Stimulated activated naive CD8-positive, alpha-beta T cell treated with anti-CD3 and anti-CD28 coated beads, Interleukin-15, Interleukin-2, amounts not matched to agents 100 ng/mL and 50 ng/mL, for 24 hours (primary cell): ENCODE measurements around the gene NHLRC3.
A peak's percentile ranks its signal among the peaks of the same experiment; 100 is the strongest.
"Not testable (repeated sequence)": the region's sequence is repeated elsewhere in the genome, so short reads cannot be mapped to it uniquely, and the experiment has no call there.

Experiments
- H3K27ac Mint-ChIP-seq: one replicate; pipeline ENCODE4 v1.8.0; 2021; ENCODE audit warnings: mild to moderate bottlenecking, mixed read lengths
- H3K27me3 Mint-ChIP-seq: one replicate; pipeline ENCODE4 v1.8.0; 2021; ENCODE audit warnings: mixed read lengths
- H3K36me3 Mint-ChIP-seq: one replicate; pipeline ENCODE4 v1.8.0; 2021; ENCODE audit warnings: low read depth, mixed read lengths
- H3K4me1 Mint-ChIP-seq: one replicate; pipeline ENCODE4 v1.8.0; 2021; ENCODE audit warnings: low read depth, mixed read lengths
- H3K4me3 Mint-ChIP-seq: one replicate; pipeline ENCODE4 v1.8.0; 2021; ENCODE audit warnings: mild to moderate bottlenecking, mixed read lengths
- H3K9me3 Mint-ChIP-seq: one replicate; pipeline ENCODE4 v1.8.0; 2021; ENCODE audit warnings: mixed read lengths

Gene NHLRC3, protein sequence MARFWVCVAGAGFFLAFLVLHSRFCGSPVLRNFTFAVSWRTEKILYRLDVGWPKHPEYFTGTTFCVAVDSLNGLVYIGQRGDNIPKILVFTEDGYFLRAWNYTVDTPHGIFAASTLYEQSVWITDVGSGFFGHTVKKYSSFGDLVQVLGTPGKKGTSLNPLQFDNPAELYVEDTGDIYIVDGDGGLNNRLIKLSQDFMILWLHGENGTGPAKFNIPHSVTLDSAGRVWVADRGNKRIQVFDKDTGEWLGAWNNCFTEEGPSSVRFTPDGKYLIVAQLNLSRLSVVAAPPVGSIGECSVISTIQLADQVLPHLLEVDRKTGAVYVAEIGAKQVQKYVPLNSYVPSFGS

DNA sequence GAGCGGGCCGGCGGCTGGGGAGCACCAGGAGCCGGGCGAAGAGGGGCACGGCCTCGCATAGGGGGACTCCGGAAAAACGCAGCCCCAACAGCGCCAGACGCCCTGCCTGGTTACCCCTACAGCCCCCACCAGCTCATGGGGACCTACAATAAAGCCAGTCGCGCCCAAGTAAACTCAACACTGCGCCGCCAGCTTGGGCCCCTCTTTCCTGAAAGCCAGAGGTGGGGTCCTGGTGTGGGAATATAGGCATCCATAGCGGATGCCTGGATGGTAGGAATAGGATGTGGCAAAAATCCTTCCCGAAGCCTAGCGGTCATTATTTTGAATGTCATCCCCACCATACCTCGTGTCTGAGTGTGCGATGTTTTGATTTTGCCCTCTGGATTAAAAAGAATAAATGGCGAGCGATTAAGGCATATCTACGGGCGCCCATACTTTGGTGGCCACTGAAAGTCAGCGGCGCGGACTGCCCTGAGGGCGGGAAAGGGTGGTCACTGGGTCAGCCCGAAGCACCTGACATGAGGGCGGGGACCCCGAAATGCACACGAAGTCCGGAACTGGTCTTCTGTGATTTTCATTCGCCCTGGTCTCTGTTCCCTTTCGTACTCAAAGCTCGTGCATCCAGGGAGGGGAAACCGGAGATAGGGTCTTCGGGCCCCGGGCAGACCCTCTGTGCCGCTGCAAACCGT lies at the start of gene NHLRC3, which contains the start of gene PROSER1:
Gene NHLRC3 (plus strand): TSS at position 577 of the 689 bp plus-strand sequence. CDS start 184 bp downstream, outside the sequence.
Gene PROSER1 (minus strand): TSS at position 210 of the 689 bp plus-strand sequence. CDS start 847 bp downstream, outside the sequence.
- peaks cover 33% of the 10 kb centered on the region for H3K36me3 Mint-ChIP-seq
- H3K4me1 Mint-ChIP-seq = peaks cover 65% of the 10 kb centered on the region
- no peaks in the 10 kb centered on the region for H3K9me3 Mint-ChIP-seq
- H3K27me3 Mint-ChIP-seq = no peaks in the 10 kb centered on the region
- H3K27ac Mint-ChIP-seq = peak within 1 kb of the TSS; percentile 99
- H3K4me3 Mint-ChIP-seq = peak within 1 kb of the TSS; percentile 100

GRCh38 chr13:38990693-38991092 lies 47.6 kb upstream of the NHLRC3 start, which contains the start of gene STOML3:
Gene STOML3, minus strand, starts transcription at chr13:38990831. Its CDS starts 110 bp downstream, at chr13:38990721.
- Mint-ChIP-seq H3K27me3 (no peaks in the 10 kb centered on the region), H3K9me3 (no peaks in the 10 kb centered on the region), H3K36me3 (no peaks in the 10 kb centered on the region), H3K4me3 (no peak within 1 kb of the TSS), H3K4me1 (no peaks in the 10 kb centered on the region), H3K27ac (no peak within 1 kb of the TSS)

DNA sequence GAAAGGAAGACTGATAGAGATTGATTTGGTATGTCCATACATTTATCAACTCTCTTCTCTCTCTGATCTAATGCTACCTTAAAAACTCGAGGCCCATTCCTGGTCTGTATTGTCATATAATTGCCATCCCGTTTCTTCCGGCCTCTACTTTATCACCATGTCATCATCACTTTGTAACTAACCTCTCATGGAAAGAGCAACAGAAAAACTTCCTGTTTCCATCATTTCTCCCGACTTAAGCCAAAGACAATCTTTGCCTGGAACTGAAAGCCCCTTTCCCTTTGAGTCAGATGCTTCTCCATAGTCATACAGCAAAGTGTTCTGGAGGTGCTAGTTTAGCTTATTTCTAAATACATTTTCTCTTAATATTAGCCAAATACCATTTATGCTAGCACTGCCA lies 44.9 kb upstream of the NHLRC3 start:
- Mint-ChIP-seq H3K9me3 (no peaks in the 10 kb centered on the region), H3K4me3 (no peak overlapping the region)

GRCh38 chr13:38998739-38999138 lies 39.5 kb upstream of the NHLRC3 start:
- Mint-ChIP-seq H3K9me3 (no peaks in the 10 kb centered on the region), H3K36me3 (no peaks in the 10 kb centered on the region), H3K27ac (no peak overlapping the region)

More for the DNA sequence above, 44.9 kb upstream of the NHLRC3 start:
- Mint-ChIP-seq H3K27ac (no peak overlapping the region), H3K27me3 (no peaks in the 10 kb centered on the region), H3K4me1 (no peaks in the 10 kb centered on the region), H3K36me3 (no peaks in the 10 kb centered on the region)

GRCh38 chr13:39006371-39007111 lies 31.7 kb upstream of the NHLRC3 start:
- not testable (repeated sequence) for H3K4me1 Mint-ChIP-seq, H3K4me3 Mint-ChIP-seq, H3K27me3 Mint-ChIP-seq, H3K9me3 Mint-ChIP-seq, H3K27ac Mint-ChIP-seq
- peaks cover 40% of the 10 kb centered on the region for H3K36me3 Mint-ChIP-seq

More at GRCh38 chr13:38998739-38999138, 39.5 kb upstream of the NHLRC3 start:
- Mint-ChIP-seq H3K27me3 (no peaks in the 10 kb centered on the region), H3K4me3 (no peak overlapping the region), H3K4me1 (no peaks in the 10 kb centered on the region)

GRCh38 chr13:39012608-39013007 lies 25.6 kb upstream of the NHLRC3 start:
- no peak overlapping the region for H3K27ac Mint-ChIP-seq
- H3K4me3 Mint-ChIP-seq = no peak overlapping the region
- H3K9me3 Mint-ChIP-seq = no peaks in the 10 kb centered on the region
- peaks cover 5% of the 10 kb centered on the region for H3K4me1 Mint-ChIP-seq
- no peaks in the 10 kb centered on the region for H3K27me3 Mint-ChIP-seq
- peaks cover 82% of the 10 kb centered on the region for H3K36me3 Mint-ChIP-seq

DNA sequence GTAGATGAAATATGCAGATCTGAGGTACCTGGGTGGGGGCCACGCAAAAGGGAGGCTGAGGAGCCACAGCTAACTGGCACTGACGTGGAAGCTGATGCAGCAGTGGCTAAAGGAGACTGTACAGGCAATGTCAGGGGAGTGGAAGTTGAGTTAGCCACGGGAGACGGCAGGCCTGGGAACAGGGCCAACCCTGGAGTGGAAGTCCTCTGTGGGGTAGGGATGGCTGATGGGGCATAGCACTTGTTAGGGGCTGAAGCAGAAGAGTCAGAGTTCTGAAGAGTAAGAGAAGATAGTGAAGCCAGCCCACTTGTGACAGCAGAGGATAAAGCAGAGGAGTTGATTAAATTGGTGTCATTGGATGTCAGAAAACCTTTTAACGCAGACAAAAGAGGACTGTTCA lies 24.8 kb upstream of the NHLRC3 start:
- peaks cover 9% of the 10 kb centered on the region for H3K4me1 Mint-ChIP-seq
- H3K36me3 Mint-ChIP-seq = peaks cover 80% of the 10 kb centered on the region
- no peaks in the 10 kb centered on the region for H3K9me3 Mint-ChIP-seq
- H3K4me3 Mint-ChIP-seq = no peak overlapping the region
- peak overlapping the region; percentile 63 for H3K27ac Mint-ChIP-seq
- no peaks in the 10 kb centered on the region for H3K27me3 Mint-ChIP-seq

DNA sequence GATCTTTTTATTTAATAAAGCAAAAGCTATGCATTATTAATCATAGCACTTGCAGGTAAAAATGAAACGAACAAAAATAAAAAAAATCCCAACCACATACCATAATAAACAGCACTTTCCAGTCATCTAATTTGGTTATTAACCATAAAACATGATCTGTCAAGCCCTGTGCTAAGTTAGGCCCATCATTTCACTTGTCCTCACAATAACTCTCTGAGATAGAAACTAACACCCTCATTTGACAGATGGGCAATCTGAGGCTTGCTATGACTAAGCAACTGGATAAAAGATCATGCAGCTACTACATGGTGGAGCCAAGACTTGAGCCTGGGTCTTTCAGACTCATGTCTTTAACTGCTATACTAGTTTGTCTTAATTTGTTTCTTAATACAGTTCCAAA lies 22.2 kb upstream of the NHLRC3 start:
- no peak overlapping the region for H3K4me3 Mint-ChIP-seq
- H3K27ac Mint-ChIP-seq = no peak overlapping the region

GRCh38 chr13:39016787-39017186 lies 21.5 kb upstream of the NHLRC3 start:
- Mint-ChIP-seq H3K4me1 (peaks cover 9% of the 10 kb centered on the region), H3K27ac (no peak overlapping the region)

More for the DNA sequence above, 22.2 kb upstream of the NHLRC3 start:
- peaks cover 9% of the 10 kb centered on the region for H3K4me1 Mint-ChIP-seq
- peaks cover 81% of the 10 kb centered on the region for H3K36me3 Mint-ChIP-seq
- no peaks in the 10 kb centered on the region for H3K27me3 Mint-ChIP-seq
- H3K9me3 Mint-ChIP-seq = no peaks in the 10 kb centered on the region

DNA sequence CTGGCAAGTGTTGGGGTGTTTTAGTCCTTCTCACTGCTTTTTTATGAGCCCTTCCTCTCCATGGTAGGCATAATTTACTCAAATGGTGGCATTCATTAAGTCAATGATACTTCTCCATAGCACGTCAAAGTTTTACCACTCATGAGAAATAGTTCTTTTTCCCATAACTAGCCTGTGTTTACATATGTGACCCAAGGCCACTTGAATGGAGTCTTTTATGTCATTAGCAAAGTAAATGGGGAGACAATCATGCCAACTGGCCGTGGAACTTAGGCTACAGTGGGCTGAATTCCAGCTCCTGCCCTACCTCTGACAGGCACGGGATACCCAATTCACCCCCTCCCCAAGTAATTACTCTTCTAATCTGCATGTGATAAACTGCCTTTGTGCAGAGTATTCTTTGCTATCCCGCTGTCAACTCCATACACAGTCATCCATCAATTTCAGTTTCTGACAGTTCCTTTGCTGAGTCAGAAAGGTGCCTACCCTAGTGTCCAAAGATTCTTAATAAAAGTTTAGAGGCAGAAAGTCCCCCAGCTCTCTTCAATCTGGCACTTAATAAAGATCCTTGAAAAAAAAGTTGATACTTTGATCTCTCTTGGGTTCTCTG lies 17.3 kb upstream of the NHLRC3 start:
- Mint-ChIP-seq H3K9me3 (no peaks in the 10 kb centered on the region), H3K4me1 (peaks cover 9% of the 10 kb centered on the region), H3K27ac (no peak overlapping the region), H3K4me3 (no peak overlapping the region), H3K27me3 (no peaks in the 10 kb centered on the region), H3K36me3 (peaks cover 81% of the 10 kb centered on the region)

More at GRCh38 chr13:39016787-39017186, 21.5 kb upstream of the NHLRC3 start:
- Mint-ChIP-seq H3K4me3 (no peak overlapping the region), H3K27me3 (no peaks in the 10 kb centered on the region), H3K9me3 (no peaks in the 10 kb centered on the region), H3K36me3 (peaks cover 81% of the 10 kb centered on the region)

GRCh38 chr13:39023316-39023715 lies 14.9 kb upstream of the NHLRC3 start:
- Mint-ChIP-seq H3K27me3 (no peaks in the 10 kb centered on the region), H3K36me3 (peaks cover 86% of the 10 kb centered on the region), H3K4me1 (no peaks in the 10 kb centered on the region), H3K27ac (no peak overlapping the region), H3K9me3 (no peaks in the 10 kb centered on the region), H3K4me3 (no peak overlapping the region)

- Mint-ChIP-seq H3K27me3 (no peaks in the 10 kb centered on the region), H3K9me3 (no peaks in the 10 kb centered on the region), H3K4me3 (no peak overlapping the region), H3K36me3 (peaks cover 83% of the 10 kb centered on the region), H3K4me1 (no peaks in the 10 kb centered on the region), H3K27ac (no peak overlapping the region)
Observed at GRCh38 chr13:39023761-39024160, 14.5 kb upstream of the NHLRC3 start.

DNA sequence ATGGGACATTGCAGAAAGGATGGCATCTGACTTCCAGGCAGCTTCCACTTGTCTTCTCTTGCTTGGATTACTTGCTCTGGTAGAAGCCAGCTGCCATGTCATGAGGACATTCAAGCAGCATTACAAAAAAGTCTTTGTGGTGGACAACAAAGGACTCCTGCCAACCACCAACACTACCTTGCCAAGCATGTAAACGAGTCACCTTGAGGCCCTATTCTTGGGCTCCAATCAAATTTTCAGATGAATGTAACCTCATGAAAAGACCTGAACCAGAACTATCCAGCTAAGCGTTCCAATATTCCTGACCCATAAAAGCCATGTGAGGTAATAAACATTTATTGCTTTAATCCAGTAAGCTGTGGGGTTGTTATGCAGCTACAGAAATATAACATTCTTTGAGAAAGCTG lies 12.8 kb upstream of the NHLRC3 start:
- Mint-ChIP-seq H3K9me3 (no peaks in the 10 kb centered on the region), H3K4me1 (no peaks in the 10 kb centered on the region), H3K4me3 (no peak overlapping the region), H3K27ac (no peak overlapping the region), H3K36me3 (peaks cover 81% of the 10 kb centered on the region), H3K27me3 (no peaks in the 10 kb centered on the region)

- H3K27me3 Mint-ChIP-seq = no peaks in the 10 kb centered on the region
- no peak overlapping the region for H3K27ac Mint-ChIP-seq
- peaks cover 50% of the 10 kb centered on the region for H3K36me3 Mint-ChIP-seq
Observed at GRCh38 chr13:39032150-39032549, 6.1 kb upstream of the NHLRC3 start.

More at GRCh38 chr13:39032150-39032549, 6.1 kb upstream of the NHLRC3 start:
- Mint-ChIP-seq H3K9me3 (no peaks in the 10 kb centered on the region), H3K4me3 (no peak overlapping the region), H3K4me1 (peaks cover 40% of the 10 kb centered on the region)
